COR-L47 (cell line): ENCODE data around the gene P3H2.

Experiments
- DNase-seq: peaks from one replicate; lab custom pipeline; 2025; lab: John Stamatoyannopoulos, UW

P3H2 gene

GRCh38 chr3:189945935-189946709 is 174.6 kb downstream of the P3H2 start:
- no peak for DNase-seq

GRCh38 chr3:189944285-189945145 is 176.2 kb downstream of the P3H2 start:
- DNase-seq: no peak

DNA sequence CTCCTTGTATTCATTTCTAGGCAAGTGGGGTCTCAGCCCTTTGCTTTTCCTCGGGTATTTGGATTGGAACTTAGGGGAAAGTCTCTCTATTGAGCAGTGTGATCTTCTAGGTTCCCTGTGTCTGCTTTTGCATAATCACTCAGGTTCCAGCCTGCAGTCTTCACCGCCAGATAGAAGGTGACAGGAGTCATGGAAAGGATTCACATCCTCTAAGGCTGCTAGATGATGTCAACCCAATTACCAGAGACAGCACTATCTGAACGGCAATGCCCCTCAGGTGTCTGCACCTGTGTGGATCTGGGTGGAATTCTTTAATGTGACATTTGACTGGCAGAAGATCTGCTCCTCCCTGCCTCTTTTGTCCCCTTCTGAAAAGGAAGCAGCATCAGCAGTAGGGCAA is 177.7 kb downstream of the P3H2 start:
- no peak for DNase-seq

DNA sequence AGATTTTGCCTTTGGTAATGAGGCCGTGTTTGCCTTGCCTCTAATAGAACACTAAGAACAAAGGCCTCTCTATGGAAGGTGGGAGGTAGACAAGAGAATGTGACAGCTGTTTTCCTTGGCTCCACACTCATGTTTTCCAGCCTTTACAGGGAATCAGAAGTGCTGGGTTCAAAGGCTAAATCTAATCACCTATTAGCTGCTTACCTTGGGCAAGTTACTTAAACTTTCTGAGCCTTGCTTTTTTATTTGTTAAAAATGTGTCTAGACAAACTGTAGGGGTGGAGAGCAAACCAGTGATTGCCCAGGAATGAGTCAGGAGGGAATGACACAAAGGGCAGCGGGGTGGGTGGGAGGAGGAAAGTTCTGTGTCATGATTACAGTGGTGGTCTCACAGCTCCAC is 179.0 kb downstream of the P3H2 start:
- DNase-seq: peak; percentile 91

DNA sequence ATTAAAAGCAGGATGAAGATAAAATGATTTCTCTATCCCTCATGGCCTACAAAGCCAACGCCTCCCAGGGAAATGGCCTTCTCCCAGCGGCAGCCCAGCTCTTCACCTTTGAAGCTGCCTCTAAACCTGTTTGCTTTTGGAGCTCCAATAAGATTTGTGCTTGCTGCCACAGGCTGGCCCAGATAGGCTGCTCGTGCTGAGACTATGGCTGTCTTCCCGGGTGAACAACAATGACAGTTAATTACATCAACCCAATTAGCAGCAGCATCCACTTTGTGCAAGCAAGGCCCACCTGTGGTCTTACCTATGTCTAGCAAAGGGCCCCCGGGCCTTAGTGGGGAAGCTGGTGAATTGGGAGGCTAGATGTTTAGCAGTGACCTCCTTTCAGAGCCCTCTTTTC is 179.6 kb downstream of the P3H2 start:
- DNase-seq: peak; percentile 93

DNA sequence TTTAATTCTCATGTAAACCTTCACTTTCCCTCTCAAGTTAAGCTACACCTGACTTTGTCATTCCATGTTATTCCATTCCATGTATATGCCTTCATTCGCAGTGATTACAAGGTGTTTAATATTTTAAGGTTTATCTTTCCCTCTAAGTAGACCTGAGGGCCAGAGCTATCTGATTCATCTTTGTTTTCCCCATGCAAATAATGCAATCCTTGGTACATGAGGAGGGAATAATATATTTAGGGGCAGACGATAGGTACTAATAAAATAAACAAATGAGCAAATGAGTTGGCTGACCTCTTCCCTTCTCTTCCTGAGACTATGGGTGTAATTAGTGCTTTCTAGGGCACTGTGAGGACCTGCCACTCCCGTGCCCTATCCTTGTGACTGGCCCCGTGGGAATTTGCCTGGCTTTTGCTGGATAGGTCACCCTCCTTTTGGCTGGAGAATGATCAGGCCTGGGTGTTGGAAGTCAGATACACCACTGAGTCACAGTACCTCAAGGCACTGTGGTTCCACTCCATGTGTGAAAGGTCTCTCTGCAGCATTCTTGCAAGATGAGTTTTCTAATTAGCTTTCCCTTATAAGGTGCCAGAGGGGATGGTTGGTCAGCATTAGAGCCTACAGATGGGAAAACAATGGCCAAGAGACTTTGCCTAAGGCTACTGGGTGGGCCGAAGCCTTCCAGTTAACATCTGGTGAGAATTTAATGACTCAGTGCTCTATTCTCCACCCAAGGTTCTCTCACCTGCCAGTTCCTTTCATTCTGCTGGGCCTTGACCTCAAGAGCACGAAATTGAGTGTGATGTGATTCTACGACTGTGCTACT is 183.2 kb downstream of the P3H2 start:
- no peak for DNase-seq

- no peak for DNase-seq
These were observed 184.3 kb downstream of the P3H2 start for GRCh38 chr3:189936201-189936945.

DNA sequence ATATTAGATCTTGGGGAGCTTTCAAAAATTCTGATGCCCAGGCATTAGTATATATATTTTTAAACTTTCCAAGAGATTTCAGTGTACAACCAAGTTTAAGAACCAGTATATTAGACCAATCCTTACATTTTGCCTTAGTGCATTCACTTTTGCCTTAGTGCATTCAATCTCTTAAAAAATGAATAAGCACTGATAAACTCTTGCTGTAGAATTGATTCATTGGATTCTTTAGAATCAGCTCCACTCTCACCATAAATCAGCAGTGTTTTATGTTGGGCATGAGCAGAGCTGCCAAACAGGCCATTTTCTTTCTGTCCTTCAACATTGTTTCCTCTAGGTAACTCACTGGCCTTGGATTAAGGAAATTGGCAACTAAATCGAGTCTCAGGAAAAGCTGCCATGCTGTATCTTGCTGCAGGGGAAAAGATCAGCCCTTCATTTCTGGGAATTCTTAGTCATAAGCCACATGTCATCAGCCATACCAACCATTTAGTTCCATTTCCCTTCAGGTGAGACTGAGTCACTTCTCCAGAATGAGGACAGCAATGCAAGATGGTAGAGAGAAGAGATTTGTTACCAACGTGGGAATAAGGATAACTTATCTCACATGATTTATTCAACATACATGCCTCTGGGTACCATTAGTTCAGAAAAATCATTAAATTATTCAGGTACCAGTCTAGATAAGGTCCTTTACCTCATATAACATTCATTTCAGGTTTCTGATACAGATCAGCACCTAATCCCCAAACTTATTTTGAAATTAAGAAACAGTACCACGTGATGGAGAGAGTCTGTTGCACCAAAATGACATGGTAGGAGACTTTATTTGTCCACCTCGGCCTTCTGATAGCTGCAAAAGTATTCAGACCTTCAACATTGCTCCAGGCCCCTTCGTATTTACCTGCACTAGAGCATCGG is 192.5 kb downstream of the P3H2 start:
- no peak for DNase-seq

- DNase-seq: no peak
These were observed 198.9 kb downstream of the P3H2 start for GRCh38 chr3:189921770-189922169.

GRCh38 chr3:189914799-189915198 is 205.9 kb downstream of the P3H2 start:
- DNase-seq: no peak

GRCh38 chr3:189911001-189911400 is 209.7 kb downstream of the P3H2 start:
- no peak for DNase-seq

DNA sequence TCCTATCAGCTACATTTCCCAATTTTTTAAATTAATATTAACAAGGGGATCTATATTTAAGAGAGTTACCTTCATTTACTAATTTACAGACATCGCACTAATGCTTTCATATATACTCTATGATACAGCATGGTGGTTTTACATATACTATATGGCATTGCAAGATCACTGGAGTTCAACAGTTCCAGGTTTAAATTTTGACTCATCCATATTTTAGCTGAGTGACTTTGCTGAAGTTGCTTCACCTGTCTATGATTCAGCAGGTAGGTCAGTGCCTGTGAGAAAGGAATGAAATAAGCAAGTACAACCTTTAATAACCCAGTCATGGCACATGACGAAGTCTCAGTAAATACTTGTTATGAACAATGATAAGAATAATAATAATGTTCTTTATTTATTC is 211.1 kb downstream of the P3H2 start:
- no peak for DNase-seq

GRCh38 chr3:189909139-189909538 is 211.6 kb downstream of the P3H2 start:
- no peak for DNase-seq

DNA sequence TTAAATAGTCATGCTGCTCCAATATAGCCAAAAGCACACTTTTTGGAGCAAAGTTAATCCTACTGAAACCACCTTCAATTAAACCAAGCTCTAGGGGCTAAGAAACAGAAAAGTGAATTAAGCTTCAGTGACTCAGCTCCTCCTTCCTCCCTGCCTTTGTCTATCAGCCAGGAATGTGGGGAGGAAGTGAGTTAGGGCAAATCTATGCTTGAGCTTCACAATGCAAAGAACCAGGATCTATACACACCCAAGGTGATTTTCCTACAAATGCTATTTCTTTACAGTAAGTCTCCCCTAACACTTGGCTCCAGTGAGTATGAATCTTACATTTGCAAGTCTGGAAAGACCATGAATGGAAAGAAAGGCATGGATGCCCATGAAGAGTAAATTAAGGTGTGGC is 212.1 kb downstream of the P3H2 start:
- no peak for DNase-seq

DNA sequence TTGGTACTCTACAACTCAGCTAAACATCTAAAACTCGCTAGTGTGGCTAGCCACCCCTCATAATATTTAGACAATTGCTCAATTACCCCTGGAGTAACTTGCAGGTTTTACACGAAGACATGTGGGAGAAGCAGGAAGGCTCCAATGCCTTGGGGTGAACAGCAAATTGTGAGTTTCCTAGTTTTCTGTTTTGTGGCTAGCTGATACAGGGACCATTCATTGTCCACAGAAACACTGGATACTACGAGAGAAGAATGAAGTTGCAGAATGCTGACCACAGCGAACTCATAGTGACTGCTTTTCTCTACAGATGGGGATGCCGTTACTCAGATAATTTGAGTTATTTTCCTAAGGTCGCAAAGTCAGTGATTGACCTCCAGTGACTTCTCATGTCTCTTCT is 212.9 kb downstream of the P3H2 start:
- no peak for DNase-seq
